Bronchial epithelial cell (primary cell): ENCODE measurements around the gene ADAMTSL3. TPM values are rescaled to one million over a fixed set of nuclear protein-coding genes. Genes with fewer than 3 reads are reported as not detected.
"Not testable (repeated sequence)": the region's sequence is repeated elsewhere in the genome, so short reads cannot be mapped to it uniquely, and the experiment has no call there.

Source experiments
- DNase-seq: peaks from one replicate; pipeline ENCODE4 v3.0.0-alpha.2; 2010; ENCODE audit warnings: low read depth
- FAIRE-seq: peaks from 2 replicates; lab custom pipeline; 2011; peaks lifted over from hg19 to GRCh38; lab: Jason Lieb, UNC
- H3K27me3 ChIP-seq: 2 replicates; pipeline ENCODE4 v1.5.1; 2011; ENCODE audit warnings: low read length; ENCODE audit not compliant: control insufficient read depth, insufficient read depth
- H3K36me3 ChIP-seq: 2 replicates; pipeline ENCODE4 v1.5.1; 2011; ENCODE audit warnings: low read length; ENCODE audit not compliant: control insufficient read depth, insufficient read depth
- H3K4me3 ChIP-seq: 2 replicates; pipeline ENCODE4 v1.5.1; 2011; ENCODE audit warnings: mild to moderate bottlenecking, low read depth, low read length, control low read depth
- CTCF ChIP-seq: IDR thresholded peaks from 2 replicates; pipeline ENCODE4 v1.5.1; 2011; ENCODE audit warnings: mild to moderate bottlenecking, moderate library complexity, low read length, control low read depth, inconsistent platforms; ENCODE audit not compliant: insufficient read depth, severe bottlenecking
- total RNA-seq: library from RNA; depleted of rRNA; stranded (reverse); fragments of >200 nt; gene quantifications from 2 replicates; pipeline ENCODE4 v1.2.1, GENCODE V29; 2014

Gene ADAMTSL3
- total RNA-seq, 1 donor from 2014 or later: 0.79 TPM

- H3K36me3 ChIP-seq: no peaks in the 10 kb centered on the region
- H3K27me3 ChIP-seq: peaks cover under 1% of the 10 kb centered on the region
- FAIRE-seq (peak; percentile 82), DNase-seq (no peak)
- TF ChIP-seq CTCF: no peak
- H3K4me3 ChIP-seq: no peak overlapping the region
These were observed 100.1 kb downstream of the ADAMTSL3 start for GRCh38 chr15:83753872-83754493.

- FAIRE-seq, DNase-seq, H3K27me3 ChIP-seq, H3K36me3 ChIP-seq, H3K4me3 ChIP-seq: not testable (repeated sequence)
These were observed 103.4 kb downstream of the ADAMTSL3 start for GRCh38 chr15:83757291-83757690.

- no peak overlapping the region for H3K4me3 ChIP-seq
- no peaks in the 10 kb centered on the region for H3K36me3 ChIP-seq
- DNase-seq (no peak), FAIRE-seq (no peak)
- no peak for TF ChIP-seq CTCF
- H3K27me3 ChIP-seq: no peaks in the 10 kb centered on the region
These were observed 108.4 kb downstream of the ADAMTSL3 start for GRCh38 chr15:83762367-83762766.

GRCh38 chr15:83764201-83764838 lies 110.4 kb downstream of the ADAMTSL3 start:
- H3K4me3 ChIP-seq: no peak overlapping the region
- no peak for DNase-seq
- H3K27me3 ChIP-seq: no peaks in the 10 kb centered on the region
- no peak for FAIRE-seq
- H3K36me3 ChIP-seq: no peaks in the 10 kb centered on the region
- no peak for TF ChIP-seq CTCF

- no peak for FAIRE-seq
These were observed 112.4 kb downstream of the ADAMTSL3 start for GRCh38 chr15:83766339-83766738.

More at GRCh38 chr15:83766339-83766738, 112.4 kb downstream of the ADAMTSL3 start:
- H3K36me3 ChIP-seq: no peaks in the 10 kb centered on the region
- H3K27me3 ChIP-seq: no peaks in the 10 kb centered on the region
- no peak overlapping the region for H3K4me3 ChIP-seq
- DNase-seq: no peak
- no peak for TF ChIP-seq CTCF
